Spleen (tissue), 7 donors: Measurements from ENCODE around the gene SLC7A9.

ENCODE experiments used
- POLR2A ChIP-seq, 3 donors: fragments of 450-650 bp; IDR thresholded peaks; one replicate each; pipeline ENCODE4 v1.5.1; 2017; ENCODE audit warnings: antibody characterized with exemption in 3 of 3, mild to moderate bottlenecking in 1 of 3
- POLR2AphosphoS5 ChIP-seq, 3 donors: sonication (generic); formaldehyde crosslinking; IDR thresholded peaks; one replicate each; pipeline ENCODE4 v1.5.1; 2017; ENCODE audit warnings: antibody characterized with exemption in 3 of 3
- TF ChIP-seq, protein P1 (sequence below), 11 experiments: fragments of 200-600 bp in 7 of 11; fragments of 450-650 bp in 4 of 11; sonication (generic) in 4 of 11; IDR thresholded peaks in 8 of 11; conservative IDR thresholded peaks in 3 of 11; 1 replicate in 7 of 11; 2 replicates in 4 of 11; pipeline versions ENCODE4 v1.4.0 to v1.8.0; 2016 to 2021; ENCODE audit warnings: antibody characterized with exemption in 11 of 11, inconsistent platforms in 4 of 11, mild to moderate bottlenecking in 1 of 11
- donor health status: DM: no; HTN: no; CAD: no; lungs with moderate emphysema.
- donor health status: DM: no; HTN: no; CAD: no.
- donor health status: DM: no; HTN: no; CAD: no.

- TF ChIP-seq, protein P1, sequence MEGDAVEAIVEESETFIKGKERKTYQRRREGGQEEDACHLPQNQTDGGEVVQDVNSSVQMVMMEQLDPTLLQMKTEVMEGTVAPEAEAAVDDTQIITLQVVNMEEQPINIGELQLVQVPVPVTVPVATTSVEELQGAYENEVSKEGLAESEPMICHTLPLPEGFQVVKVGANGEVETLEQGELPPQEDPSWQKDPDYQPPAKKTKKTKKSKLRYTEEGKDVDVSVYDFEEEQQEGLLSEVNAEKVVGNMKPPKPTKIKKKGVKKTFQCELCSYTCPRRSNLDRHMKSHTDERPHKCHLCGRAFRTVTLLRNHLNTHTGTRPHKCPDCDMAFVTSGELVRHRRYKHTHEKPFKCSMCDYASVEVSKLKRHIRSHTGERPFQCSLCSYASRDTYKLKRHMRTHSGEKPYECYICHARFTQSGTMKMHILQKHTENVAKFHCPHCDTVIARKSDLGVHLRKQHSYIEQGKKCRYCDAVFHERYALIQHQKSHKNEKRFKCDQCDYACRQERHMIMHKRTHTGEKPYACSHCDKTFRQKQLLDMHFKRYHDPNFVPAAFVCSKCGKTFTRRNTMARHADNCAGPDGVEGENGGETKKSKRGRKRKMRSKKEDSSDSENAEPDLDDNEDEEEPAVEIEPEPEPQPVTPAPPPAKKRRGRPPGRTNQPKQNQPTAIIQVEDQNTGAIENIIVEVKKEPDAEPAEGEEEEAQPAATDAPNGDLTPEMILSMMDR (IDR thresholded peaks at IDR 0.05 in 8 of 11, conservative IDR thresholded peaks at IDR 0.05 in 3 of 11), result no peak
- TF ChIP-seq POLR2A (IDR thresholded peaks at IDR 0.05) (no peak), POLR2AphosphoS5 (IDR thresholded peaks at IDR 0.05) (no peak)
These were observed 40.8 kb downstream of the SLC7A9 start for GRCh38 chr19:32828643-32829344.
